HG03442 (cell line): ENCODE measurements around the gene ANXA2.
"Not testable (repeated sequence)": the region's sequence is repeated elsewhere in the genome, so short reads cannot be mapped to it uniquely, and the experiment has no call there.

ENCODE experiments used
- ATAC-seq: cut with Tn5 transposase; IDR thresholded peaks from one replicate; pipeline ENCODE4 v1.9.1; 2021; ENCODE audit warnings: mild to moderate bottlenecking, moderate library complexity; ENCODE audit not compliant: unreplicated experiment

The ANXA2 gene

GRCh38 chr15:60411774-60412425 lies 14.1 kb upstream of the ANXA2 start:
- ATAC-seq = no peak

- not testable (repeated sequence) for ATAC-seq
Measured at GRCh38 chr15:60410350-60410749, 12.6 kb upstream of the ANXA2 start.

- ATAC-seq = no peak
Measured at GRCh38 chr15:60408463-60408981, 10.7 kb upstream of the ANXA2 start.

- no peak for ATAC-seq
Measured at GRCh38 chr15:60407415-60407805, 9.6 kb upstream of the ANXA2 start.

- no peak for ATAC-seq
Measured at GRCh38 chr15:60406513-60407414, 9.0 kb upstream of the ANXA2 start.

- no peak for ATAC-seq
Measured at GRCh38 chr15:60405399-60405798, 7.6 kb upstream of the ANXA2 start.

GRCh38 chr15:60404351-60404750 lies 6.6 kb upstream of the ANXA2 start:
- ATAC-seq = not testable (repeated sequence)

GRCh38 chr15:60400944-60401343 lies 3.2 kb upstream of the ANXA2 start:
- ATAC-seq = no peak

- ATAC-seq = no peak
Measured at GRCh38 chr15:60399931-60400330, 2.1 kb upstream of the ANXA2 start.

- ATAC-seq = no peak
Measured at GRCh38 chr15:60399246-60399915, 1.6 kb upstream of the ANXA2 start.

GRCh38 chr15:60396958-60397771 lies 621 bp downstream of the ANXA2 start:
- ATAC-seq = peak; percentile 68

- no peak for ATAC-seq
Measured at GRCh38 chr15:60396560-60396957, 1.2 kb downstream of the ANXA2 start.

GRCh38 chr15:60396100-60396499 lies 1.7 kb downstream of the ANXA2 start:
- ATAC-seq = no peak

GRCh38 chr15:60395276-60396011 lies 2.3 kb downstream of the ANXA2 start:
- ATAC-seq = no peak

- ATAC-seq = no peak
Measured at GRCh38 chr15:60394689-60395097, 3.1 kb downstream of the ANXA2 start.

- ATAC-seq = no peak
Measured at GRCh38 chr15:60392986-60393790, 4.6 kb downstream of the ANXA2 start.

GRCh38 chr15:60392601-60392985 lies 5.2 kb downstream of the ANXA2 start:
- no peak for ATAC-seq

GRCh38 chr15:60391722-60392315 lies 6.0 kb downstream of the ANXA2 start:
- no peak for ATAC-seq
